K562 (cell line): ENCODE data around the gene ZNF862. TPM values are rescaled to one million over a fixed set of nuclear protein-coding genes. Genes with fewer than 3 reads are reported as not detected.

Experiments used
- ADNP ChIP-seq: fragments of 200-800 bp; sonication (Bioruptor generic); IDR thresholded peaks from 2 replicates; pipeline ENCODE4 v1.6.1; 2016; ENCODE audit warnings: missing genetic modification characterization, missing compliant biosample characterization
- BRF1 ChIP-seq: IDR thresholded peaks from 3 replicates; pipeline ENCODE4 v1.6.1; 2011; ENCODE audit warnings: borderline replicate concordance, mild to moderate bottlenecking; ENCODE audit not compliant: insufficient read length; ENCODE audit errors: extremely low read depth
- EHMT2 ChIP-seq: fragments of 450-650 bp; IDR thresholded peaks from 2 replicates; pipeline ENCODE4 v1.6.1; 2018; ENCODE audit warnings: antibody characterized with exemption
- ETV6 ChIP-seq, 3 experiments: fragments of 150-350 bp in 1 of 3; sonication (generic) in 1 of 3; formaldehyde crosslinking in 1 of 3; IDR thresholded peaks; 2 replicates each; pipeline versions ENCODE4 v1.6.1 to v1.8.0; 2014 to 2022; ENCODE audit warnings: borderline replicate concordance in 2 of 3, low read depth in 2 of 3, antibody characterized with exemption in 1 of 3, low read length in 1 of 3, mild to moderate bottlenecking in 1 of 3, missing genetic modification reagents in 1 of 3
- MCM2 ChIP-seq: fragments of 450-650 bp; IDR thresholded peaks from 2 replicates; pipeline ENCODE4 v1.6.1; 2017; ENCODE audit warnings: low read depth, mild to moderate bottlenecking
- NR2C1 ChIP-seq, 2 experiments: fragments of 450-650 bp; IDR thresholded peaks; 2 replicates each; pipeline ENCODE4 v1.6.1; 2017; ENCODE audit warnings: mild to moderate bottlenecking in 2 of 2, antibody characterized with exemption in 1 of 2, inconsistent platforms in 1 of 2, missing compliant biosample characterization in 1 of 2, missing genetic modification characterization in 1 of 2
- SLC30A9 ChIP-seq: fragments of 250-450 bp; sonication (Bioruptor Pico); IDR thresholded peaks from 2 replicates; pipeline ENCODE4 v1.8.0; 2022; ENCODE audit warnings: mild to moderate bottlenecking, moderate library complexity
- XRCC5 ChIP-seq: fragments of 200-400 bp; formaldehyde crosslinking; IDR thresholded peaks from 2 replicates; pipeline ENCODE4 v1.6.1; 2017; ENCODE audit warnings: low read depth, mild to moderate bottlenecking, low read length
- ZNF324 ChIP-seq: fragments of 250-450 bp; sonication (Bioruptor Pico); IDR thresholded peaks from 2 replicates; pipeline ENCODE4 v1.4.0; 2020; ENCODE audit warnings: mild to moderate bottlenecking
- polyA plus RNA-seq, 8 experiments: library from polyadenylated mRNA; depleted of rRNA in 4 of 8; stranded (reverse) in 5 of 8; unstranded in 3 of 8; fragments of >200 nt; fragmentation: Nextera tagmentation in 2 of 8; fragmentation: Illumina TruSeq in 1 of 8; extraction: Ambion mirVana in 2 of 8; extraction: Trizol in 1 of 8; gene quantifications; 2 replicates each; pipeline versions ENCODE4 v1.2.1 to v1.2.3, GENCODE V29; 2011 to 2014; ENCODE audit warnings: inconsistent platforms in 1 of 8, missing spikeins in 1 of 8
- total RNA-seq, 7 experiments: library from RNA; depleted of rRNA in 6 of 7; stranded (reverse); fragments of >200 nt in 6 of 7; fragmentation: Illumina TruSeq in 2 of 7; extraction: Trizol in 2 of 7; gene quantifications; 2 replicates each; pipeline versions ENCODE4 v1.2.1 to v1.2.3, GENCODE V29; 2011 to 2021; ENCODE audit warnings: low replicate concordance in 1 of 7
- TF ChIP-seq, protein P1 (sequence below): fragments of 450-650 bp; IDR thresholded peaks from 2 replicates; pipeline ENCODE4 v1.6.1; 2016; ENCODE audit warnings: mild to moderate bottlenecking, moderate library complexity

The ZNF862 gene
- total and polyA plus RNA-seq, 9 of the 15 experiments (the other 6 are each of a cell fraction or from before 2014, with no cell fraction given) = 1.1 to 3.9 (median 2.6) TPM

DNA sequence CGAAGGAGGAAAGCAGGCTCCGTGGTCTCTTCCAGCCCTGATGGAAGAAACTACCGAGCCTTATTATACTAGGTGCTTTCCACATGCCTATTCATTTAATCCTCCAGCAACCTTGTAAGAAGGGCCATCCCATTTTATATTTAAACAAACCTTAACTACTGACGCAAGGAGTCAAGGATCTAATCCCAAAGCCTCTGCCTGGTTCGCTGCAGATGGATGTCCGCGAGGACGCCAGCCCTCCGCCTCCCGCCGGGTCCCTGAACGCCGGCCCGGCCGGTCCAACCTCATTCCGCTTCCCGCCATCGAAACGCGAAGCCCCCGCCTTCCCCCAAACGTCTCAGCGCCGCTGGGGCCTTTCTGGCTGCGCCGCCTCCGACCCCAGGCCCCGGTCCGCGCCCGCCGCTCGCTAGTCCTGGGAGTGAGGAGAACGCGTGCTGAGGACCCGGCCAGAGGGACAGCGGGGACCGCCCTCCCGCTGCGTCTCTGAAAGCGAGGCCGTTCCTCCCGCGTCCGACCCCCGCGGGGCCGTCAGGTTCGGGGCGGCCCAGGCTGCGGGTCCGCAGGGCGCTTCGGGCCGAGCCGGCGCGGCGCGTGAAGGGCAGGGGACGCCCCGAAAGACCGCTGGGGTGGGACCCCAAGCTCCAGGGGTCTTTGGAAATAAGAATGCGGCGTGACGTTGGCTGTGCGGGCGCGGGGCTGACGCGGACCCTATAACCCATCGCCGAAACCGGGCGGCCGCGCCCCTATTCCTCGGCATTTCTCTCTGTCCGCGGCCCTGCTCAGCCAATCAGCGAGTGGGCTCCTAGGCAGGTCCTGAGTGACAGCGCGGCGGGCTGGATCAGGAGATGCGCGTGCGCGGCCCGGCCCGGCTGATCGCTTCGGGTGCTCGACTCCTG is 35.1 kb downstream of the ZNF862 start, which contains the start of gene ATP6V0E2 (continued):
- TF ChIP-seq, protein P1, sequence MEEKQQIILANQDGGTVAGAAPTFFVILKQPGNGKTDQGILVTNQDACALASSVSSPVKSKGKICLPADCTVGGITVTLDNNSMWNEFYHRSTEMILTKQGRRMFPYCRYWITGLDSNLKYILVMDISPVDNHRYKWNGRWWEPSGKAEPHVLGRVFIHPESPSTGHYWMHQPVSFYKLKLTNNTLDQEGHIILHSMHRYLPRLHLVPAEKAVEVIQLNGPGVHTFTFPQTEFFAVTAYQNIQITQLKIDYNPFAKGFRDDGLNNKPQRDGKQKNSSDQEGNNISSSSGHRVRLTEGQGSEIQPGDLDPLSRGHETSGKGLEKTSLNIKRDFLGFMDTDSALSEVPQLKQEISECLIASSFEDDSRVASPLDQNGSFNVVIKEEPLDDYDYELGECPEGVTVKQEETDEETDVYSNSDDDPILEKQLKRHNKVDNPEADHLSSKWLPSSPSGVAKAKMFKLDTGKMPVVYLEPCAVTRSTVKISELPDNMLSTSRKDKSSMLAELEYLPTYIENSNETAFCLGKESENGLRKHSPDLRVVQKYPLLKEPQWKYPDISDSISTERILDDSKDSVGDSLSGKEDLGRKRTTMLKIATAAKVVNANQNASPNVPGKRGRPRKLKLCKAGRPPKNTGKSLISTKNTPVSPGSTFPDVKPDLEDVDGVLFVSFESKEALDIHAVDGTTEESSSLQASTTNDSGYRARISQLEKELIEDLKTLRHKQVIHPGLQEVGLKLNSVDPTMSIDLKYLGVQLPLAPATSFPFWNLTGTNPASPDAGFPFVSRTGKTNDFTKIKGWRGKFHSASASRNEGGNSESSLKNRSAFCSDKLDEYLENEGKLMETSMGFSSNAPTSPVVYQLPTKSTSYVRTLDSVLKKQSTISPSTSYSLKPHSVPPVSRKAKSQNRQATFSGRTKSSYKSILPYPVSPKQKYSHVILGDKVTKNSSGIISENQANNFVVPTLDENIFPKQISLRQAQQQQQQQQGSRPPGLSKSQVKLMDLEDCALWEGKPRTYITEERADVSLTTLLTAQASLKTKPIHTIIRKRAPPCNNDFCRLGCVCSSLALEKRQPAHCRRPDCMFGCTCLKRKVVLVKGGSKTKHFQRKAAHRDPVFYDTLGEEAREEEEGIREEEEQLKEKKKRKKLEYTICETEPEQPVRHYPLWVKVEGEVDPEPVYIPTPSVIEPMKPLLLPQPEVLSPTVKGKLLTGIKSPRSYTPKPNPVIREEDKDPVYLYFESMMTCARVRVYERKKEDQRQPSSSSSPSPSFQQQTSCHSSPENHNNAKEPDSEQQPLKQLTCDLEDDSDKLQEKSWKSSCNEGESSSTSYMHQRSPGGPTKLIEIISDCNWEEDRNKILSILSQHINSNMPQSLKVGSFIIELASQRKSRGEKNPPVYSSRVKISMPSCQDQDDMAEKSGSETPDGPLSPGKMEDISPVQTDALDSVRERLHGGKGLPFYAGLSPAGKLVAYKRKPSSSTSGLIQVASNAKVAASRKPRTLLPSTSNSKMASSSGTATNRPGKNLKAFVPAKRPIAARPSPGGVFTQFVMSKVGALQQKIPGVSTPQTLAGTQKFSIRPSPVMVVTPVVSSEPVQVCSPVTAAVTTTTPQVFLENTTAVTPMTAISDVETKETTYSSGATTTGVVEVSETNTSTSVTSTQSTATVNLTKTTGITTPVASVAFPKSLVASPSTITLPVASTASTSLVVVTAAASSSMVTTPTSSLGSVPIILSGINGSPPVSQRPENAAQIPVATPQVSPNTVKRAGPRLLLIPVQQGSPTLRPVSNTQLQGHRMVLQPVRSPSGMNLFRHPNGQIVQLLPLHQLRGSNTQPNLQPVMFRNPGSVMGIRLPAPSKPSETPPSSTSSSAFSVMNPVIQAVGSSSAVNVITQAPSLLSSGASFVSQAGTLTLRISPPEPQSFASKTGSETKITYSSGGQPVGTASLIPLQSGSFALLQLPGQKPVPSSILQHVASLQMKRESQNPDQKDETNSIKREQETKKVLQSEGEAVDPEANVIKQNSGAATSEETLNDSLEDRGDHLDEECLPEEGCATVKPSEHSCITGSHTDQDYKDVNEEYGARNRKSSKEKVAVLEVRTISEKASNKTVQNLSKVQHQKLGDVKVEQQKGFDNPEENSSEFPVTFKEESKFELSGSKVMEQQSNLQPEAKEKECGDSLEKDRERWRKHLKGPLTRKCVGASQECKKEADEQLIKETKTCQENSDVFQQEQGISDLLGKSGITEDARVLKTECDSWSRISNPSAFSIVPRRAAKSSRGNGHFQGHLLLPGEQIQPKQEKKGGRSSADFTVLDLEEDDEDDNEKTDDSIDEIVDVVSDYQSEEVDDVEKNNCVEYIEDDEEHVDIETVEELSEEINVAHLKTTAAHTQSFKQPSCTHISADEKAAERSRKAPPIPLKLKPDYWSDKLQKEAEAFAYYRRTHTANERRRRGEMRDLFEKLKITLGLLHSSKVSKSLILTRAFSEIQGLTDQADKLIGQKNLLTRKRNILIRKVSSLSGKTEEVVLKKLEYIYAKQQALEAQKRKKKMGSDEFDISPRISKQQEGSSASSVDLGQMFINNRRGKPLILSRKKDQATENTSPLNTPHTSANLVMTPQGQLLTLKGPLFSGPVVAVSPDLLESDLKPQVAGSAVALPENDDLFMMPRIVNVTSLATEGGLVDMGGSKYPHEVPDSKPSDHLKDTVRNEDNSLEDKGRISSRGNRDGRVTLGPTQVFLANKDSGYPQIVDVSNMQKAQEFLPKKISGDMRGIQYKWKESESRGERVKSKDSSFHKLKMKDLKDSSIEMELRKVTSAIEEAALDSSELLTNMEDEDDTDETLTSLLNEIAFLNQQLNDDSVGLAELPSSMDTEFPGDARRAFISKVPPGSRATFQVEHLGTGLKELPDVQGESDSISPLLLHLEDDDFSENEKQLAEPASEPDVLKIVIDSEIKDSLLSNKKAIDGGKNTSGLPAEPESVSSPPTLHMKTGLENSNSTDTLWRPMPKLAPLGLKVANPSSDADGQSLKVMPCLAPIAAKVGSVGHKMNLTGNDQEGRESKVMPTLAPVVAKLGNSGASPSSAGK = peak; percentile 84
- TF ChIP-seq MCM2 = no peak
- TF ChIP-seq NR2C1 (IDR thresholded peaks at IDR 0.05) = no peak
- TF ChIP-seq NR2C1 (tag; IDR thresholded peaks at IDR 0.05) = no peak
- TF ChIP-seq ZNF324 (CRISPR knock-in tag) = no peak
- no peak for TF ChIP-seq XRCC5
- no peak for TF ChIP-seq EHMT2
- TF ChIP-seq BRF1 = no peak
- TF ChIP-seq SLC30A9 = no peak
- no peak for TF ChIP-seq ADNP (tag)
- no peak for TF ChIP-seq ETV6 (IDR thresholded peaks at IDR 0.05; ENCODE audit: borderline replicate concordance in 1 of 2, low read depth in 2 of 2, low read length in 1 of 2)
- TF ChIP-seq ETV6 (CRISPR knock-in tag; IDR thresholded peaks at IDR 0.05; ENCODE audit: borderline replicate concordance) = no peak
